A172 (cell line): ENCODE data around the gene RBM33. TPM values are rescaled to one million over a fixed set of nuclear protein-coding genes. Genes with fewer than 3 reads are reported as not detected.

ENCODE experiments used
- DNase-seq: peaks from one replicate; pipeline ENCODE4 v3.0.0-alpha.2; 2015; ENCODE audit warnings: low spot score
- total RNA-seq: library from RNA; depleted of rRNA; stranded (reverse); fragments of >200 nt; shearing (Covaris generic); gene quantifications from 2 replicates; pipeline ENCODE4 v1.2.3, GENCODE V29; 2014; rRNA removed

Gene RBM33
- total RNA-seq, 1 experiment from 2014 or later: 17.0 TPM

DNA sequence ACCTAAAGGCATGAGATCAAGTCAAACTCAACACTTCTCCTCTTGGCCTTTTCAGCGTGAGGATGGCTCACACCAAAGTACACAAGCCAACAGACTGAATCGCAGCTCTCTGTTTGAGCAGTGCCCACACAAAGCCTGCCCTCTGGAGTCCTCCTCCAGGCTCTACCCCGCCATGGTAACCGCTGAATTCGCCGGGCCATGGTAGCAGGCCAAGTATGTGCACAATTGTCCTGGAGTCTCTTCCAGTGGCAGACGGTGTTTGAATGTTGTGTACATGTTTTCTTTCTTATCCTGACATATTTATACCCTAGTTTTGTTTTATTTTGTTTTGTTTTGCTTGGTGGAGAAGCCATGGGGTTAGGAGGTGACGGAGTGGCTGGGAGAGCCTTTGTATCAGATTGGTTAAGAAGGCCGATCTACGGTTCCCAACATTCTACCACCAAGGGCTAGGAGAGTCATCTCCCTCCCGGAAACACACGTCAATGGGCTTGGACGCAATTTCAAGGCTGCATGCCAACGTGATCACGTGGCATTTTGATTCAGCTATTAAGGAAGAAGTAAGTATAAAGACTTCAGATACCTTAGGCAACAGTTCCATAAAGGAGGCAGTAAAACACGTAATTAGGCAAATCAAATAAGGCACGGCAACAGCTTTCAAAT, 179.9 kb downstream of the RBM33 start:
- peak; percentile 37 for DNase-seq

DNA sequence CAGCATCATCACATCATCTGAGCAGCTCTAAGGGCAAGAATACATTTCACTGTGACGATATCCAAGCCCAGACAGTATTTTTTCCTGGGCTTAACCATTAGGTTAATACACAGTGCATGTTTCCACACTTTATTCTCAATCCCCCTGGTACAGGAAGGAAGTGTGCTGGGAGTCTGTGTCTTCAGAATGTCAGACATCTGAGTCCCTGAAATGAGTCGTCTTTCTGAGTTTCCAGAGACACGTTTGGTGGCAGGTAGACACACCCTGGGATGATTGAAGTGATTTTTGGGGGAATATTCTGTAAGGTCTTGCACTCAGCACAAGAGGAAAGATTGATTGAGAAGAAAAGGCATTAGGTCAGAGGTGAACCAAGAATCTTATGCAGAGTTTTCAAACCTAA, 180.9 kb downstream of the RBM33 start:
- peak; percentile 47 for DNase-seq

DNA sequence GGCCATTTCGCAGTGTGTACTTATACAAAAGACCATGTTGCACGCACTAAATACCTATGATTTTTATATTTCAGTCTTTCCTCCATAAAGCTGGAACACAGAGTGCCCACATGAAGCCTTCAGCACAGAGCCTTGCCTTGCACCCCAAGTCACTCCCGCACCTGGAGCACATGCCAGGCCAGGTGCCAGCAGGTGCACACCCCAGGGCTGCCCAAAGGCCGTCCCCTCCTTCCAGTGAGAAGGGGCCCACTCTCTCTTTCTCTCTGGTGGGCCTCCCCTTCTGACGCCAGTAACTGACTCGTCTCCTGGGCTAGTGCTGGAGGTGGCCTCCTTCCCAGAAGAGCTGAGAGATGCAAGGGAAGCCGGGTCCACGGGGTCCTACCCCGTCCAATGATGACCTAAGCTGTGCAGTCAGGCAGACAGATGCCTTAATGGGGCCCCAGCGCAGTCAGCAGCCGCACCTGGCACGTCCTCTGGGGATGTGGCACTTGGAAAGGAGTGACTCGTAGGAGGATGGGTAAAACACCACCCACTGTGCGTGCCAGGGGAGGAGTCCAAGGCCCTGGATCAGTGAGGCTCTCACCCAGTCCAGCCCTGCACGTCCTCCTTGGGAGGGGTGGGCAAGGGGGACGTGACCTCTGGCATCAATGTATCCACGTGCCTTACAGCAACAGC, 185.5 kb downstream of the RBM33 start:
- DNase-seq: peak; percentile 8

Other genes with a start within 250 kb of the RBM33 start
- not detected in 2 replicates for gene EN2, start 186.5 kb upstream of the RBM33 start, total RNA-seq
- not detected in 2 replicates for gene CNPY1, start 98.1 kb upstream of the RBM33 start, total RNA-seq
- 0.03 and 0.12 TPM in 2 replicates for gene SHH, start 167.8 kb downstream of the RBM33 start, total RNA-seq